NT2/D1 (cell line): ENCODE data around the gene AK2.
A peak's percentile ranks its signal among the peaks of the same experiment; 100 is the strongest.

Source experiments
- DNase-seq: peaks from one replicate; pipeline ENCODE4 v3.0.0-alpha.2; 2011; ENCODE audit warnings: low read depth, low spot score
- H3K27me3 ChIP-seq: 2 replicates; pipeline ENCODE4 v1.6.0; 2011; ENCODE audit warnings: mild to moderate bottlenecking; ENCODE audit not compliant: insufficient read length, insufficient read depth
- H3K36me3 ChIP-seq: 2 replicates; pipeline ENCODE4 v1.6.1; 2011; ENCODE audit warnings: mild to moderate bottlenecking, low read length, mixed read lengths; ENCODE audit not compliant: insufficient read depth, insufficient read length
- H3K4me1 ChIP-seq: 2 replicates; pipeline ENCODE4 v1.5.1; 2011; ENCODE audit not compliant: insufficient read depth, insufficient read length
- H3K4me3 ChIP-seq: 2 replicates; pipeline ENCODE4 v1.5.1; 2011; ENCODE audit warnings: low read depth; ENCODE audit not compliant: insufficient read length
- H3K9ac ChIP-seq: 2 replicates; pipeline ENCODE4 v1.6.0; 2011; ENCODE audit warnings: low read depth; ENCODE audit not compliant: insufficient read length
- H3K9me3 ChIP-seq: 2 replicates; pipeline ENCODE4 v1.5.1; 2011; ENCODE audit warnings: mild to moderate bottlenecking, low read length; ENCODE audit not compliant: insufficient read depth
- SUZ12 ChIP-seq: IDR thresholded peaks from 2 replicates; pipeline ENCODE4 v1.6.1; 2011; ENCODE audit not compliant: insufficient read length, insufficient read depth; ENCODE audit errors: extremely low read depth
- YY1 ChIP-seq: IDR thresholded peaks from 2 replicates; pipeline ENCODE4 v1.6.1; 2011; ENCODE audit not compliant: insufficient read length, insufficient read depth
- ZNF274 ChIP-seq: IDR thresholded peaks from 2 replicates; pipeline ENCODE4 v1.6.1; 2011; ENCODE audit warnings: mild to moderate bottlenecking, low read depth, low read length

Gene AK2

GRCh38 chr1:32992489-32993323, 44.0 kb downstream of the AK2 start:
- Histone ChIP-seq H3K36me3 (no peaks in the 10 kb centered on the region), H3K4me3 (no peak overlapping the region), H3K9me3 (no peaks in the 10 kb centered on the region), H3K4me1 (peaks cover 21% of the 10 kb centered on the region), H3K9ac (peak overlapping the region; percentile 34), H3K27me3 (no peaks in the 10 kb centered on the region)
- TF ChIP-seq ZNF274 = no peak
- TF ChIP-seq YY1 = no peak
- no peak for TF ChIP-seq SUZ12
- peak; percentile 96 for DNase-seq

- Histone ChIP-seq H3K4me3 (no peak overlapping the region), H3K9ac (no peak overlapping the region)
These were observed 44.7 kb downstream of the AK2 start for GRCh38 chr1:32991819-32992488.

GRCh38 chr1:32991386-32991785, 45.3 kb downstream of the AK2 start:
- no peaks in the 10 kb centered on the region for H3K9me3 ChIP-seq
- no peaks in the 10 kb centered on the region for H3K36me3 ChIP-seq
- DNase-seq = no peak
- H3K27me3 ChIP-seq = no peaks in the 10 kb centered on the region
- H3K4me1 ChIP-seq = peaks cover 21% of the 10 kb centered on the region
- H3K9ac ChIP-seq = no peak overlapping the region
- TF ChIP-seq SUZ12 (no peak), YY1 (no peak), ZNF274 (no peak)
- no peak overlapping the region for H3K4me3 ChIP-seq

More at GRCh38 chr1:32991819-32992488, 44.7 kb downstream of the AK2 start:
- H3K36me3 ChIP-seq = no peaks in the 10 kb centered on the region
- peaks cover 21% of the 10 kb centered on the region for H3K4me1 ChIP-seq
- no peaks in the 10 kb centered on the region for H3K9me3 ChIP-seq
- no peak for DNase-seq
- TF ChIP-seq YY1 = no peak
- TF ChIP-seq ZNF274 = no peak
- no peak for TF ChIP-seq SUZ12
- no peaks in the 10 kb centered on the region for H3K27me3 ChIP-seq

- no peak for DNase-seq
- TF ChIP-seq YY1 = no peak
- no peak for TF ChIP-seq ZNF274
- TF ChIP-seq SUZ12 = no peak
- Histone ChIP-seq H3K27me3 (no peaks in the 10 kb centered on the region), H3K9me3 (no peaks in the 10 kb centered on the region), H3K4me1 (peaks cover 21% of the 10 kb centered on the region), H3K9ac (no peak overlapping the region), H3K36me3 (no peaks in the 10 kb centered on the region), H3K4me3 (no peak overlapping the region)
These were observed 45.8 kb downstream of the AK2 start for GRCh38 chr1:32990887-32991286.

GRCh38 chr1:32989160-32990050, 47.3 kb downstream of the AK2 start:
- Histone ChIP-seq H3K4me1 (peaks cover 29% of the 10 kb centered on the region), H3K9ac (no peak overlapping the region), H3K27me3 (no peaks in the 10 kb centered on the region), H3K9me3 (no peaks in the 10 kb centered on the region), H3K36me3 (no peaks in the 10 kb centered on the region), H3K4me3 (no peak overlapping the region)
- no peak for TF ChIP-seq ZNF274
- no peak for TF ChIP-seq SUZ12
- no peak for TF ChIP-seq YY1
- DNase-seq = no peak

DNA sequence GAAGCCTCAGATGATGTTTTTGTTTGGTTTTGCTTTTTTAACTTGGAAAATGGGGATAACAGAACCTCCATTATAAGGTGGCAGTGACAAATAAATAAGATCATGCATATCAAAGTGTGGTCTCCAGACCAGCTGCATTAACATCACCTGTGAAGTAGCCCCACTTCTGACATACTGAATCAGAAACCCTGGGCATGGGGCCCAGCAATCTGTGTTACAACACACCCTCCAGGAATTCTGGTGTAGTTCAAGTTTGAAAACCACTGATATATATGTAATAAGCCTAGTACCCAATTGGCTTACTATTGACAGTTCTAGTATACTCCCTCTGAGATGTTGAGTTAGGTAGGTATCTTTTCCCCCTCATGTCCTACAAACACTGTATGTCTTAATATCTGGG, 48.0 kb downstream of the AK2 start:
- H3K27me3 ChIP-seq = no peaks in the 10 kb centered on the region
- no peak overlapping the region for H3K4me3 ChIP-seq
- H3K9me3 ChIP-seq = no peaks in the 10 kb centered on the region
- DNase-seq = no peak
- H3K4me1 ChIP-seq = peaks cover 33% of the 10 kb centered on the region
- no peak overlapping the region for H3K9ac ChIP-seq
- H3K36me3 ChIP-seq = no peaks in the 10 kb centered on the region
- TF ChIP-seq YY1 = no peak
- TF ChIP-seq ZNF274 = no peak
- no peak for TF ChIP-seq SUZ12

DNA sequence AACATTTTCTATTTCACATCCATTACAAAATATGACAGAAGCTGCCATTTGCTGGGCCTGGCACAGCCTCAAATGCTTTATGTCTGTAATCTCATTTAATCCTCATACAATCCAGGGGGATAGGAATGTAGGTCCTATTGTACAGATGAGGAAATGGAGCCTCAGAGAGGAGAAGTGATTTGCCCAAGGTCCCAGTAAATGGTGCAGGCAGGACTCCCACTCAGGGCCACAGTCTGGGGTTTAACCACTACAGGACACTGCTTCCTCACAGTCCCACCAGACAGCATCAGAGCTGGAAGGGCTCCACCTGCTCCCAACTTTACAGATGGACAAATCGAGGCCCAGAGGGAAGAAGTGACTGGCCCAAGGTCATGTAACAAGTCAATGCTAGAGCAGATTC, 51.5 kb downstream of the AK2 start:
- no peak for DNase-seq
- Histone ChIP-seq H3K4me1 (peaks cover 17% of the 10 kb centered on the region), H3K9ac (no peak overlapping the region), H3K4me3 (no peak overlapping the region), H3K9me3 (no peaks in the 10 kb centered on the region), H3K36me3 (no peaks in the 10 kb centered on the region), H3K27me3 (no peaks in the 10 kb centered on the region)
- TF ChIP-seq ZNF274 (no peak), SUZ12 (no peak), YY1 (no peak)
